ENCODE data around the gene SLC35A3.

SLC35A3 gene

DNA sequence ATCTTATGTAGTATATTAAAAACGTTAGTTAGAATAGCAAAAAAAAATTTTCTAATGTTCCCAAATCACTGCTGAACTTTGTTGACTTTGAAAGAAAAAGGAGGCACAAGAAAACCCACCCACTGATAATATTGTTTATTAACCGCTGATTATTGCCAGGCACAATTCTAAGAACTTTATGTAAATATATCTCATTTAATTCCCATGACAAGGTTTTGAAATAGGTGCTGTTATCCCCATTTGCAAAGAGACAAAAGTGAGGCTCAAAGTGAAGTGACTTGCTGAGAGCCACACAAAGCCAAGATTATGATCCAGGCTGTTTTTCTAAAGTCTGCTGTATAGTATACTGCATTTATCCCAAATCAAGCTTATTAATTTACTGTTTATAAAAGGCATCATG lies 106.5 kb downstream of the SLC35A3 start:
- H2AFZ ChIP-seq (ENCODE audit: low read length) = no peak overlapping the region
- TF ChIP-seq EZH2phosphoT487 (IDR thresholded peaks at IDR 0.05; ENCODE audit: borderline replicate concordance) = no peak
- TF ChIP-seq, protein P1, sequence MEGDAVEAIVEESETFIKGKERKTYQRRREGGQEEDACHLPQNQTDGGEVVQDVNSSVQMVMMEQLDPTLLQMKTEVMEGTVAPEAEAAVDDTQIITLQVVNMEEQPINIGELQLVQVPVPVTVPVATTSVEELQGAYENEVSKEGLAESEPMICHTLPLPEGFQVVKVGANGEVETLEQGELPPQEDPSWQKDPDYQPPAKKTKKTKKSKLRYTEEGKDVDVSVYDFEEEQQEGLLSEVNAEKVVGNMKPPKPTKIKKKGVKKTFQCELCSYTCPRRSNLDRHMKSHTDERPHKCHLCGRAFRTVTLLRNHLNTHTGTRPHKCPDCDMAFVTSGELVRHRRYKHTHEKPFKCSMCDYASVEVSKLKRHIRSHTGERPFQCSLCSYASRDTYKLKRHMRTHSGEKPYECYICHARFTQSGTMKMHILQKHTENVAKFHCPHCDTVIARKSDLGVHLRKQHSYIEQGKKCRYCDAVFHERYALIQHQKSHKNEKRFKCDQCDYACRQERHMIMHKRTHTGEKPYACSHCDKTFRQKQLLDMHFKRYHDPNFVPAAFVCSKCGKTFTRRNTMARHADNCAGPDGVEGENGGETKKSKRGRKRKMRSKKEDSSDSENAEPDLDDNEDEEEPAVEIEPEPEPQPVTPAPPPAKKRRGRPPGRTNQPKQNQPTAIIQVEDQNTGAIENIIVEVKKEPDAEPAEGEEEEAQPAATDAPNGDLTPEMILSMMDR (conservative IDR thresholded peaks at IDR 0.05; ENCODE audit: low read length) = no peak
- no peak overlapping the region for H3K4me3 ChIP-seq (ENCODE audit: low read length, poor library complexity, severe bottlenecking)
- H4K20me1 ChIP-seq (ENCODE audit: insufficient read depth, low read length, poor library complexity, severe bottlenecking) = no peaks in the 10 kb centered on the region
- no peak overlapping the region for H3K9ac ChIP-seq (ENCODE audit: low read depth, low read length, poor library complexity, severe bottlenecking)
- no peaks in the 10 kb centered on the region for H3F3A ChIP-seq (ENCODE audit: low read depth)
- no peaks in the 10 kb centered on the region for H3K27me3 ChIP-seq (ENCODE audit: insufficient read depth, low read length, poor library complexity, severe bottlenecking)
- H3K4me2 ChIP-seq (ENCODE audit: low read depth, low read length, poor library complexity, severe bottlenecking) = no peak overlapping the region
- no peaks in the 10 kb centered on the region for H3K9me2 ChIP-seq (replicated peaks; ENCODE audit: low read depth, low read length)
- H3K79me2 ChIP-seq (ENCODE audit: insufficient read depth, low read length) = no peaks in the 10 kb centered on the region
- H3K9me3 ChIP-seq (ENCODE audit: insufficient read depth, low read depth, low read length) = no peaks in the 10 kb centered on the region
- H3K4me1 ChIP-seq (ENCODE audit: insufficient read depth, low read length, poor library complexity, severe bottlenecking) = no peaks in the 10 kb centered on the region
- peaks cover 80% of the 10 kb centered on the region for H3K36me3 ChIP-seq (ENCODE audit: insufficient read depth, low read length)

DNA sequence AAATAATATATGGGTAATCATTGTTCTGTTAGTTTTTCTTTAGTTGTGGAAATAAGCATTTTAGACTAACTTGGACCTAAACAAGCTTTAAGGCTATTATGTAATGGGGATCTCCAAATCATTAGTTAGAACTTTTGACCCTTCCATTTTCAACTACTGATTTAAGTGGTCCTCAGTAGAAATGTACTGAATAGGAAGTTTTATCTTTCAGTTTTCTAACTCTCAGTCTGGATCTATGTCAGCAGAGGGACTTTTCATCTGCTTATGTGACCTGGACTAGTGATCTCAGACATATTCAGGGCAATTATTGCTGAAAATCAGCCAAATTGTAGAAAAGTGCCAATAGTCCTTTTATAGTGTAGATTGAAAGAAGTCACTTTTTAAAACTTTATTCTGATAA lies 106.9 kb downstream of the SLC35A3 start:
- no peaks in the 10 kb centered on the region for H3K79me2 ChIP-seq (ENCODE audit: insufficient read depth, low read length)

DNA sequence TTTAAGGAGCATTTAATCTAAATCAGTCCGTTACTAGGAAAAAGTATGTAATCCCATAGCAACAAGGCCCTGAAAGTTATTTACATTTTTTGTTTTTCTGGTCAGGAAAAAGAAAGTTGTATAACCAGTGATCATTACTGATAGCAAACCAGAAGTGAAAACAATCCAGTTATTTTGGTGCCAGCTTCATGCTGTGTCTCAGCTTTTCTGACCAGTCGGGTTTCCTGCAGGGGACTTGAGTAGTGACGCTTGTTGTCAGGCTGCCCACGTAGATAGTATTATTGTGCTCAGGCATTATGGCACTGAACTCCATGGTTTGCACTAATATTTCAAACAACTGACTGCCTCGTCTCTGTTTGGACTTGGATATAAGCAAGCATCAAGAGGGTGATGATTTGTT lies 107.7 kb downstream of the SLC35A3 start:
- H2AFZ ChIP-seq (ENCODE audit: low read length) = no peak overlapping the region
- TF ChIP-seq, protein P1 (conservative IDR thresholded peaks at IDR 0.05; ENCODE audit: low read length) = no peak
- no peak for TF ChIP-seq EZH2phosphoT487 (IDR thresholded peaks at IDR 0.05; ENCODE audit: borderline replicate concordance)

More for the DNA sequence above, 106.9 kb downstream of the SLC35A3 start:
- peaks cover 80% of the 10 kb centered on the region for H3K36me3 ChIP-seq (ENCODE audit: insufficient read depth, low read length)
- H3K9ac ChIP-seq (ENCODE audit: low read depth, low read length, poor library complexity, severe bottlenecking) = no peak overlapping the region
- no peak for TF ChIP-seq EZH2phosphoT487 (IDR thresholded peaks at IDR 0.05; ENCODE audit: borderline replicate concordance)
- TF ChIP-seq, protein P1 (conservative IDR thresholded peaks at IDR 0.05; ENCODE audit: low read length) = no peak
- H4K20me1 ChIP-seq (ENCODE audit: insufficient read depth, low read length, poor library complexity, severe bottlenecking) = no peaks in the 10 kb centered on the region
- no peaks in the 10 kb centered on the region for H3F3A ChIP-seq (ENCODE audit: low read depth)
- H3K9me3 ChIP-seq (ENCODE audit: insufficient read depth, low read depth, low read length) = no peaks in the 10 kb centered on the region
- H2AFZ ChIP-seq (ENCODE audit: low read length) = no peak overlapping the region
- H3K4me1 ChIP-seq (ENCODE audit: insufficient read depth, low read length, poor library complexity, severe bottlenecking) = no peaks in the 10 kb centered on the region
- H3K27me3 ChIP-seq (ENCODE audit: insufficient read depth, low read length, poor library complexity, severe bottlenecking) = no peaks in the 10 kb centered on the region
- H3K9me2 ChIP-seq (replicated peaks; ENCODE audit: low read depth, low read length) = no peaks in the 10 kb centered on the region
- H3K4me2 ChIP-seq (ENCODE audit: low read depth, low read length, poor library complexity, severe bottlenecking) = no peak overlapping the region
- no peak overlapping the region for H3K4me3 ChIP-seq (ENCODE audit: low read length, poor library complexity, severe bottlenecking)

More for the DNA sequence above, 107.7 kb downstream of the SLC35A3 start:
- no peaks in the 10 kb centered on the region for H4K20me1 ChIP-seq (ENCODE audit: insufficient read depth, low read length, poor library complexity, severe bottlenecking)
- no peaks in the 10 kb centered on the region for H3K9me2 ChIP-seq (replicated peaks; ENCODE audit: low read depth, low read length)
- no peak overlapping the region for H3K4me2 ChIP-seq (ENCODE audit: low read depth, low read length, poor library complexity, severe bottlenecking)
- no peaks in the 10 kb centered on the region for H3K9me3 ChIP-seq (ENCODE audit: insufficient read depth, low read depth, low read length)
- no peak overlapping the region for H3K9ac ChIP-seq (ENCODE audit: low read depth, low read length, poor library complexity, severe bottlenecking)
- H3K4me1 ChIP-seq (ENCODE audit: insufficient read depth, low read length, poor library complexity, severe bottlenecking) = no peaks in the 10 kb centered on the region
- no peaks in the 10 kb centered on the region for H3K27me3 ChIP-seq (ENCODE audit: insufficient read depth, low read length, poor library complexity, severe bottlenecking)
- no peaks in the 10 kb centered on the region for H3K79me2 ChIP-seq (ENCODE audit: insufficient read depth, low read length)
- peaks cover 80% of the 10 kb centered on the region for H3K36me3 ChIP-seq (ENCODE audit: insufficient read depth, low read length)
- no peaks in the 10 kb centered on the region for H3F3A ChIP-seq (ENCODE audit: low read depth)
- no peak overlapping the region for H3K4me3 ChIP-seq (ENCODE audit: low read length, poor library complexity, severe bottlenecking)
